SU-DHL-6 (cell line): ENCODE data around the gene NEK3.

Experiments
- CTCF ChIP-seq: fragments of 200-600 bp; sonication (generic); IDR thresholded peaks from one replicate; pipeline ENCODE4 v1.5.1; 2017; ENCODE audit warnings: antibody characterized with exemption, mild to moderate bottlenecking, low read length, moderate library complexity; ENCODE audit not compliant: insufficient read depth, poor library complexity, severe bottlenecking
- EZH2phosphoT487 ChIP-seq: fragments of 200-600 bp; sonication (generic), shearing (Covaris generic); conservative IDR thresholded peaks from 2 replicates; pipeline ENCODE4 v1.6.1; 2018; ENCODE audit warnings: mild to moderate bottlenecking, antibody characterized with exemption, low read length, moderate library complexity, mixed read lengths

GRCh38 chr13:52159159-52159982 is at the start of gene NEK3:
- TF ChIP-seq CTCF (no peak), EZH2phosphoT487 (no peak)
